NCI-H1105 treated with DMSO at 0.1 percent for 48 hours (cell line): ENCODE measurements around the gene PIK3R2.

Experiments
- DNase-seq: peaks from one replicate; lab custom pipeline; 2025; lab: John Stamatoyannopoulos, UW

The PIK3R2 gene

GRCh38 chr19:18123819-18124218 lies 29.1 kb upstream of the PIK3R2 start:
- DNase-seq: no peak

GRCh38 chr19:18126097-18126496 lies 26.9 kb upstream of the PIK3R2 start:
- DNase-seq: no peak

DNA sequence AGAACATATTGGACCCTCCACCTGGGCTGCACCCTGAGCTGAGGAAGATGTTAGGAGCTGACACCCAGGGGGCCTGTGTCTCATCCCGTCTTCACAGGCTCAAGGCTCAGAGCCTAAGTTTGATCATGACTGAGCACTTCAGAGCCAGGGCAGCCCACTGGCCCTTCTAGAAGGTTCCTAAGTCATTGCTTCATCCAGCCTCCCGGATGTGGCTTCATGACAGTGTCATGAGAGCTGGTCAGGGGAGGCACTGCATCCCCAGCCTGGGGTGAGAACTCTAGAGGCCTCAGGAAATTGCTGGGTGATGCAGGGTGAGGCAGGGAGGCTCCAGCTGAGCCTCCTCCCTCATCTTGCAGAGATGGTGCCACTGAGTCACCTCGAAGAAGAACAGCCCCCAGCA lies 24.9 kb upstream of the PIK3R2 start:
- DNase-seq: no peak

DNA sequence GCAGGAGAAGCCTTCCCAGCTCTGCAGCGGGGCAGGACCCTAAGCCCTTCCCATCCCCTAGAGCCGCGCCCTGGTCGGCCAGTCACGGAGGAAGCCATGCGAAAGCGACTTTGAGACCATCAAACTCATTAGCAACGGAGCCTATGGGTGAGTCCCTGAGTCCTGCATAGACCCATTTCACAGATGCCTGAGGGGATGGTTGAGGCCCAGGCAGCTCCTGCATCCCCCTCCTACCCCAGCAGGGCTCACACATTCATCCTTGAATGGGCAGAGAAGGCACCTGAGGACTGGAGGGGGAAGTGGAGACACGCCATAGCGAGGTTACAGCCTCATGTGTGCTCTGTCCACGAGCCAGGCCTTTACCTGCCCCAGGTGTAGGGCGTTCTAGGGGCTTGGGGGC lies 24.2 kb upstream of the PIK3R2 start:
- DNase-seq: no peak

DNA sequence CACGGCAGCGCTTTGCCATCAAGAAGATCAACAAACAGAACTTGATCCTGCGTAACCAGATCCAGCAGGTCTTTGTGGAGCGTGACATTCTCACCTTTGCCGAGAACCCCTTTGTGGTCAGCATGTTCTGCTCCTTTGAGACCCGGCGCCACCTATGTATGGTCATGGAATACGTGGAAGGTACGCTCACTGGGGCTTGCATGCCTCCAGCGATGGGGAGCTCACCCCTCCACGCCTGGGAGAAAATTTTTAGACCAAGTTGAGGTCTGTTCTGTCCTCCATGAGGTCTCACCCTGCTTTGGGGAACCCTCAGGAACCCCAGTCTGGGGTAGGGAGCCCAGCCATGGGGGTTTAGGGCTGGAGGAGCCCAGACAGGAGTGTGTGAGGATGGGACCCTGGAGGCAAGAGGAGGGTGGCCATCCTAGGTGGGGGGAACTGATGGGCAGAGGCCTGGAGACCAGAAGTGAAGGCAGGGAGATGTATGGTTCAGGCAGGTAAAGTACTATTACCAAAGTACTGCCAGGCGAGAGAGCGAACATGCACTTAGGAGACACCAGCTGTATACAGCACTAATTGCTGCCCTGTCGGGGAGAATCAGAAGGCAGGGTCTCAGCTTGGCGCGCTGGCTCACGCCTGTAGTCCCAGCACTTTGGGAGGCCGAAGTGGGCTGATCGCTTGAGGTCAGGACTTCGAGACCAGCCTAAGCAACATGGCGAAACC lies 22.3 kb upstream of the PIK3R2 start:
- DNase-seq: no peak

- DNase-seq: no peak
Measured at GRCh38 chr19:18131841-18132596, 20.9 kb upstream of the PIK3R2 start.

GRCh38 chr19:18135712-18136584 lies 17.0 kb upstream of the PIK3R2 start:
- DNase-seq: no peak

- no peak for DNase-seq
Measured at GRCh38 chr19:18137242-18137641, 15.7 kb upstream of the PIK3R2 start.

- DNase-seq: no peak
Measured at GRCh38 chr19:18137657-18138339, 15.2 kb upstream of the PIK3R2 start.

GRCh38 chr19:18140473-18140872 lies 12.5 kb upstream of the PIK3R2 start:
- DNase-seq: no peak

- no peak for DNase-seq
Measured at GRCh38 chr19:18141031-18141430, 11.9 kb upstream of the PIK3R2 start.

- DNase-seq: no peak
Measured at GRCh38 chr19:18143902-18144301, 9.1 kb upstream of the PIK3R2 start.

DNA sequence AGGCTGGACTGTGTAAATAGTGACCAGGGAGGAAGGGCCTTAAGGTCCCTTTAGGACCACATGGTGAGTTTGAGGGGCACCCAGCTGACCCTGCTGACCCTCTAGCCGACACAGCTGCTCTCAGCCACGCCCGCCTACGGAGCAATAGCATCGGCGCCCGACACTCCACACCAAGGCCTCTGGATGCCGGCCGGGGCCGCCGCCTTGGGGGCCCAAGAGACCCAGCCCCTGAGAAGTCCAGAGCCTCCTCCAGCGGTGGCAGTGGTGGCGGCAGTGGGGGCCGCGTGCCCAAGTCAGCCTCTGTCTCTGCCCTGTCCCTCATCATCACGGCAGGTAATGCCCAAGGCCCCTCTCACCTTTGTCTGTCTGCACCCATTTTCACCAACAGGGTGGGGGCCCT lies 8.6 kb upstream of the PIK3R2 start:
- no peak for DNase-seq

GRCh38 chr19:18144906-18145305 lies 8.1 kb upstream of the PIK3R2 start:
- no peak for DNase-seq

DNA sequence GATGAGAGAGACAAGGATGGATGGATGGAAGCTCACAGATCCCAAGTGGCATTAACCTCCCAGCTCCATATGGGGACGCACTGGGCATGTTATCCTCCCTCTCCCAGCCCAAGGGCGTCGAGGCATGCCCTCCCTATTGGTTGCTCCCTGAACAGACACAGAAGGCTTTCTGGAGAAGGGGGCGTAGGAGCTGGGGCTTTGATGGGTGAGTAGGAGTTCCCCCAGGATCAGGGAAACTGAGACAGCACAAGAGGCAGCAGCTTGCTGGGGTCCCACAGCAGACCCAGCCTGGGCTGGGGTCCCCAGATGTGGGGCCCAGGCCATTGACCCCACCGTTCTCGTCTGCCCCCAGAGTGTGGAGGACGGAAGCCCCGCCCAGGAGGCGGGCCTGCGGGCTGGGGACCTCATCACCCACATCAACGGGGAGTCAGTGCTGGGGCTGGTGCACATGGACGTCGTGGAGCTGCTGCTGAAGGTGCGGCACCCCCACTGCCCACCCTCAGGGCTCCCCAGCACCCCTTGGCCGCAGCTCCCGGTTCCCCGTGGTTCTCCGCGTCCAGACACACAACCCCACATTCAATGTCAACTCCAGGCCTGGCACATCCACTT lies 7.5 kb upstream of the PIK3R2 start:
- no peak for DNase-seq

- no peak for DNase-seq
Measured at GRCh38 chr19:18147396-18147795, 5.6 kb upstream of the PIK3R2 start.

DNA sequence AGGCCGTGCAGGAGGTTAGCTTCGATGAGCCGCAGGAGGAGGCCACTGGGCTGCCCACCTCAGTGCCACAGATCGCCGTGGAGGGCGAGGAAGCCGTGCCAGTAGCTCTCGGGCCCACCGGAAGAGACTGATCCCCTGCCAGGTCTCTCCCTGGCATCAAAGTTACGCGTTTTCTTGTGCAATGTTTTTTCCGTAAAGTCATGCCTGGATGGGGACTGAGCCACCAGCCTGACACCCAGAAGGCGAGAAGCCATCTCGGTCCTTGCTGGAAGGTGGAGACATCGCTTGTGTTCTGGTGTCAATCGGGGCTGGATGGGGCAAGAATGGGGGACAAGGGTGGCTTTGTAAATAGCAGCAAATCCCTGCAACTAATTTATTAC lies 3.4 kb upstream of the PIK3R2 start:
- DNase-seq: no peak

GRCh38 chr19:18150776-18151624 lies 2.0 kb upstream of the PIK3R2 start:
- DNase-seq: no peak

DNA sequence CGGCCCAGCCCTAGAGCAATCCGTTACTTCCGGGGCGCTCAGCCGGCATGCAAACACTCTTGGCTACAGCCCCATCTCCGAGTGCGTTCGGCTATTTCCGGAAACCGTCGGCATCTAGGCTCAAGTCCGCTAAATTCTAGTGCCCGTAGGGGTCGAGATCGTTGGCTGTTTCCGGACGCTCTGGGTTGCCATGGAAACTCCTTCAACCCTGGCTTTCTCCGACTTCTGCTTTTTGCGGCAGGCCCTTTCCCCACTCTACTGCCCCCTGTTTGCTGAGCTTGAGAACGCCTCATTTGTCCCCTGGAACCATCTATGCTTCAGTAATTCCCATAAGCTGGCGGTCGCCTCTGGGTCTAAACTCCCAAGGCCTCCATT lies 534 bp upstream of the PIK3R2 start:
- DNase-seq: peak; percentile 94

GRCh38 chr19:18153556-18154134 lies 682 bp downstream of the PIK3R2 start:
- DNase-seq: no peak
